Spleen (tissue), 7 donors: ENCODE results near the gene TMEM30A.

Source experiments
- CTCF ChIP-seq, 11 experiments: fragments of 200-600 bp in 7 of 11; fragments of 450-650 bp in 4 of 11; sonication (generic) in 4 of 11; IDR thresholded peaks in 8 of 11; conservative IDR thresholded peaks in 3 of 11; 1 replicate in 7 of 11; 2 replicates in 4 of 11; pipeline versions ENCODE4 v1.4.0 to v1.8.0; 2016 to 2021; ENCODE audit warnings: antibody characterized with exemption in 11 of 11, inconsistent platforms in 4 of 11, mild to moderate bottlenecking in 1 of 11
- POLR2A ChIP-seq, 3 donors: fragments of 450-650 bp; IDR thresholded peaks; one replicate each; pipeline ENCODE4 v1.5.1; 2017; ENCODE audit warnings: antibody characterized with exemption in 3 of 3, mild to moderate bottlenecking in 1 of 3
- POLR2AphosphoS5 ChIP-seq, 3 donors: sonication (generic); formaldehyde crosslinking; IDR thresholded peaks; one replicate each; pipeline ENCODE4 v1.5.1; 2017; ENCODE audit warnings: antibody characterized with exemption in 3 of 3
- donor health status: DM: no; HTN: no; CAD: no; lungs with moderate emphysema.
- donor health status: DM: no; HTN: no; CAD: no.
- donor health status: DM: no; HTN: no; CAD: no.

DNA sequence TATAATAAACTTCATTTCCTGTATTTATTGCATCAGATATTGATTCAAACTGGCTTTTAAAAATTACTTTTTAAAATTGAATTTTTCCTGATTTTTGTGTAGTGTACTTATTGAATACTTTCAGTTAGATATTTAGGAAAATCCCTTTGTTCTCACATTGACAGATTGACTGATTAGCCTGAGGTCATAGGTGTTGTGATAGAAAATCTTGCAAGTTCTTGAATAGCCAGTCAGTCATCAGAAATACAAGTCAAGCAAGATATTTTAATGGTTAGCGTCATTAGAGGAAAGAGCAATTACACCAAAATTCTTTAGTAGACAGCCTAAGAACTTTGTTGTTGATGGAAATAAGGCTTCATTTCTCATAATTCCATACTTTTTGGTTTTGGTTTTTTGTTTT, 3.4 kb upstream of the TMEM30A start:
- no peak for TF ChIP-seq POLR2A (IDR thresholded peaks at IDR 0.05)
- TF ChIP-seq POLR2AphosphoS5 (IDR thresholded peaks at IDR 0.05): no peak
- no peak for TF ChIP-seq CTCF (IDR thresholded peaks at IDR 0.05 in 8 of 11, conservative IDR thresholded peaks at IDR 0.05 in 3 of 11)
